Measurements from ENCODE around the gene KIF5C. TPM values are rescaled to one million over a fixed set of nuclear protein-coding genes. Genes with fewer than 3 reads are reported as not detected.

KIF5C gene
- total RNA-seq, 4 donors from 2014 or later: 0.77 to 11.0 (median 1.9) TPM

GRCh38 chr2:148896136-148896535 is 21.1 kb downstream of the KIF5C start:
- H3K4me1 ChIP-seq: no peaks in the 10 kb centered on the region
- intact Hi-C loops (cut with DNase I; ENCODE audit: low total_unique reads): no loop called here
- DNase-seq: no peak

GRCh38 chr2:148899638-148900318 is 24.8 kb downstream of the KIF5C start:
- no peak overlapping the region for H3K4me3 ChIP-seq
- H3K36me3 ChIP-seq: no peaks in the 10 kb centered on the region
- no peaks in the 10 kb centered on the region for H3K27me3 ChIP-seq
- H3K4me1 ChIP-seq: no peaks in the 10 kb centered on the region
- H3K9me3 ChIP-seq: no peaks in the 10 kb centered on the region
- no peak overlapping the region for H3K27ac ChIP-seq
- no peak for DNase-seq
- intact Hi-C loops (cut with DNase I; ENCODE audit: low total_unique reads): no loop called here
- TF ChIP-seq CTCF (IDR thresholded peaks at IDR 0.05) (no peak), POLR2A (IDR thresholded peaks at IDR 0.05) (no peak)

More at GRCh38 chr2:148896136-148896535, 21.1 kb downstream of the KIF5C start:
- no peaks in the 10 kb centered on the region for H3K27me3 ChIP-seq
- no peaks in the 10 kb centered on the region for H3K36me3 ChIP-seq
- no peak for TF ChIP-seq POLR2A (IDR thresholded peaks at IDR 0.05)
- H3K4me3 ChIP-seq: no peak overlapping the region
- no peak overlapping the region for H3K27ac ChIP-seq
- H3K9me3 ChIP-seq: no peaks in the 10 kb centered on the region

GRCh38 chr2:148900350-148900837 is 25.4 kb downstream of the KIF5C start:
- TF ChIP-seq CTCF (IDR thresholded peaks at IDR 0.05) (no peak), POLR2A (IDR thresholded peaks at IDR 0.05) (no peak)
- Histone ChIP-seq H3K4me1 (no peaks in the 10 kb centered on the region), H3K9me3 (no peaks in the 10 kb centered on the region), H3K27ac (no peak overlapping the region), H3K27me3 (no peaks in the 10 kb centered on the region), H3K4me3 (no peak overlapping the region), H3K36me3 (no peaks in the 10 kb centered on the region)
- intact Hi-C loops (cut with DNase I; ENCODE audit: low total_unique reads): no loop called here
- no peak for DNase-seq

- no peaks in the 10 kb centered on the region for H3K27me3 ChIP-seq
- no peak overlapping the region for H3K4me3 ChIP-seq
- intact Hi-C loops (cut with DNase I; ENCODE audit: low total_unique reads): no loop called here
- H3K36me3 ChIP-seq: no peaks in the 10 kb centered on the region
- TF ChIP-seq POLR2A (IDR thresholded peaks at IDR 0.05) (no peak), CTCF (IDR thresholded peaks at IDR 0.05) (no peak)
- H3K27ac ChIP-seq: no peak overlapping the region
- DNase-seq: no peak
- no peaks in the 10 kb centered on the region for H3K4me1 ChIP-seq
- no peaks in the 10 kb centered on the region for H3K9me3 ChIP-seq
Observed at GRCh38 chr2:148901142-148901541, 26.1 kb downstream of the KIF5C start.

- TF ChIP-seq POLR2A (IDR thresholded peaks at IDR 0.05) (no peak), CTCF (IDR thresholded peaks at IDR 0.05) (no peak)
- DNase-seq: no peak
- H3K9me3 ChIP-seq: no peaks in the 10 kb centered on the region
- H3K36me3 ChIP-seq: no peaks in the 10 kb centered on the region
- no peak overlapping the region for H3K27ac ChIP-seq
- no peak overlapping the region for H3K4me3 ChIP-seq
- H3K4me1 ChIP-seq: no peaks in the 10 kb centered on the region
- H3K27me3 ChIP-seq: no peaks in the 10 kb centered on the region
- intact Hi-C loops (cut with DNase I; ENCODE audit: low total_unique reads): no loop called here
Observed at GRCh38 chr2:148902798-148903197, 27.8 kb downstream of the KIF5C start.
